Peyer's patch (tissue), 4 donors: ENCODE data around the gene RTTN. TPM values are rescaled to one million over a fixed set of nuclear protein-coding genes. Genes with fewer than 3 reads are reported as not detected.
"Not testable (repeated sequence)": the region's sequence is repeated elsewhere in the genome, so short reads cannot be mapped to it uniquely, and the experiment has no call there.

ENCODE experiments used
- DNase-seq, 3 donors: peaks; one replicate each; pipeline ENCODE4 v3.0.0-alpha.2; 2017 to 2019
- H3K27ac ChIP-seq, 4 donors: fragments of 200-600 bp; sonication (generic); one replicate each; pipeline ENCODE4 v1.5.1; 2016 to 2019
- H3K27me3 ChIP-seq, 2 donors: fragments of 200-600 bp; sonication (generic); one replicate each; pipeline ENCODE4 v1.5.1; 2019
- H3K36me3 ChIP-seq, 3 donors: fragments of 200-600 bp; sonication (generic); one replicate each; pipeline ENCODE4 v1.5.1; 2016 to 2019
- H3K4me1 ChIP-seq, 4 donors: fragments of 200-600 bp; sonication (generic); one replicate each; pipeline ENCODE4 v1.5.1; 2016 to 2019
- H3K4me3 ChIP-seq, 4 donors: fragments of 200-600 bp; sonication (generic); 1 replicate in 3 of 4; 2 replicates in 1 of 4; pipeline ENCODE4 v1.5.1; 2016 to 2019; ENCODE audit warnings: mild to moderate bottlenecking in 1 of 4
- H3K9me3 ChIP-seq, 4 donors: fragments of 200-600 bp; sonication (generic); one replicate each; pipeline ENCODE4 v1.5.1; 2016 to 2019; ENCODE audit warnings: mild to moderate bottlenecking in 1 of 4
- POLR2A ChIP-seq, 2 donors: fragments of 450-650 bp; IDR thresholded peaks; one replicate each; pipeline ENCODE4 v1.5.1; 2017; ENCODE audit warnings: antibody characterized with exemption in 2 of 2, mild to moderate bottlenecking in 2 of 2, moderate library complexity in 2 of 2
- total RNA-seq, 4 donors: library from RNA; depleted of rRNA; stranded (reverse); fragments of >200 nt; gene quantifications; one replicate each; pipeline ENCODE4 v1.1.0, GENCODE V29; 2016
- TF ChIP-seq, protein P1 (sequence below), 6 experiments: fragments of 450-650 bp in 4 of 6; fragments of 200-600 bp in 2 of 6; sonication (generic) in 1 of 6; IDR thresholded peaks; one replicate each; pipeline ENCODE4 v1.5.1; 2017 to 2019; ENCODE audit warnings: antibody characterized with exemption in 6 of 6, mild to moderate bottlenecking in 3 of 6, moderate library complexity in 1 of 6

The RTTN gene
- total RNA-seq, 4 donors from 2014 or later: 15.3 to 28.1 (median 22.2) TPM

DNA sequence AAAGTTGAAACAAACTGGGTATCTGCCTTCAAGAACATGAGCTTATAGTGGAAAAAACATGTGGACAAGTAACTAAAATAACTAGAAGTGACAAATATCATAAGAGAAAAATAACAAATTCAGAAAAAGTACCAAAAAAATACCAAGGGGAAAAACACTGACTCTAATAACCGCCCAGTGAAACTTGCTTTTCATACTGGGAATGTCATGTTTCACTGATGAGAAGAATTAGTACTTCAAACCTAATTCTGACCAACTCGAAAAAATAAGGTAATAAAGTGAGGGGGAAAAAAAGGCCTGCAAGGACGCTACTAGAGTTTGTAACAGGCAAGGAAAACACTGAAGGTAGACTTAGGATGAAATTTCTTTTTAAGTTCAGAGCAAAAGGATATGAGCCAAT is 83.6 kb downstream of the RTTN start:
- H3K27ac ChIP-seq: no peak overlapping the region
- DNase-seq: no peak
- H3K4me3 ChIP-seq: no peak overlapping the region
- H3K4me1 ChIP-seq: no peaks in the 10 kb centered on the region
- H3K36me3 ChIP-seq: no peaks in the 10 kb centered on the region
- no peaks in the 10 kb centered on the region for H3K9me3 ChIP-seq
- H3K27me3 ChIP-seq: no peaks in the 10 kb centered on the region
- no peak for TF ChIP-seq POLR2A (IDR thresholded peaks at IDR 0.05)
- TF ChIP-seq, protein P1, sequence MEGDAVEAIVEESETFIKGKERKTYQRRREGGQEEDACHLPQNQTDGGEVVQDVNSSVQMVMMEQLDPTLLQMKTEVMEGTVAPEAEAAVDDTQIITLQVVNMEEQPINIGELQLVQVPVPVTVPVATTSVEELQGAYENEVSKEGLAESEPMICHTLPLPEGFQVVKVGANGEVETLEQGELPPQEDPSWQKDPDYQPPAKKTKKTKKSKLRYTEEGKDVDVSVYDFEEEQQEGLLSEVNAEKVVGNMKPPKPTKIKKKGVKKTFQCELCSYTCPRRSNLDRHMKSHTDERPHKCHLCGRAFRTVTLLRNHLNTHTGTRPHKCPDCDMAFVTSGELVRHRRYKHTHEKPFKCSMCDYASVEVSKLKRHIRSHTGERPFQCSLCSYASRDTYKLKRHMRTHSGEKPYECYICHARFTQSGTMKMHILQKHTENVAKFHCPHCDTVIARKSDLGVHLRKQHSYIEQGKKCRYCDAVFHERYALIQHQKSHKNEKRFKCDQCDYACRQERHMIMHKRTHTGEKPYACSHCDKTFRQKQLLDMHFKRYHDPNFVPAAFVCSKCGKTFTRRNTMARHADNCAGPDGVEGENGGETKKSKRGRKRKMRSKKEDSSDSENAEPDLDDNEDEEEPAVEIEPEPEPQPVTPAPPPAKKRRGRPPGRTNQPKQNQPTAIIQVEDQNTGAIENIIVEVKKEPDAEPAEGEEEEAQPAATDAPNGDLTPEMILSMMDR (IDR thresholded peaks at IDR 0.05): no peak

DNA sequence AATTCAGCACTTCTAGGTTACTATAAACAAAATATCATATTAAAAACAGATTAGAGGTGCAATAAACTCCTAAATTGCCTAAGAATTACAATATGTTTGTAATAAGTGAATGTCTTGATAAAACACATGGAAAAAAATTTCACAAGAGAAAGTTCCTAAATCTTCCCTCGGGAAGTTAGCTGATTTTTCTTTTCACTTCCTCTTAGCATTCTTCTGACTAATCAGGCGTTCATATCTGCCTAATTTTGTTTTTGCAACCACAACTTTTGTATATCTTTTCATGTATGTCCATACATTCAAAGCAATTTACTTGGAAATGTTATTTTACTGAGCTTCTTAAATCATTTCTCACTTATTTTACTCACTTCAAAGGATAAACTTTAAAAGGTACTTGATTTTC is 88.5 kb downstream of the RTTN start:
- H3K36me3 ChIP-seq: no peaks in the 10 kb centered on the region
- H3K27me3 ChIP-seq: no peaks in the 10 kb centered on the region
- no peak overlapping the region for H3K4me3 ChIP-seq
- TF ChIP-seq, protein P1 (IDR thresholded peaks at IDR 0.05): no peak
- TF ChIP-seq POLR2A (IDR thresholded peaks at IDR 0.05): no peak
- no peaks in the 10 kb centered on the region for H3K4me1 ChIP-seq
- no peak overlapping the region for H3K27ac ChIP-seq
- no peak for DNase-seq
- no peaks in the 10 kb centered on the region for H3K9me3 ChIP-seq

DNA sequence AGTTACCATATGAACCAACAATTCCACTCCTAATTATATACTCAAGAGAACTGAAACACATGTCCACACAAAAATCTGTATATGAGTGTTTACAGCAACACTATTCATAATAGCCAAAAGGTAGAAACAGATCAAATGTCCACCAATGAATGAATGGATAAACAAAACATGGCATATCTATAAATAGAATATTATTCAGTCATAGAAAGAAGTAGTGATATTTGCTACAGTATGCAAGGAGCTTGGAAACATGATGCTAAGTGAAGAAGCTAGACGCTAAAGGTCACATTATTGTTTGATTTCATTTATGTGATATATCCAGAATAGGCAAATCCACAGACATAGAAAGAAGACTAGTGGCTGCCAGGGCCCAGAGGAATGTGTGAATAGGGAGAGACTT is 92.0 kb downstream of the RTTN start:
- H3K9me3 ChIP-seq: no peaks in the 10 kb centered on the region
- H3K4me3 ChIP-seq: no peak overlapping the region
- no peaks in the 10 kb centered on the region for H3K36me3 ChIP-seq
- H3K27me3 ChIP-seq: no peaks in the 10 kb centered on the region
- no peaks in the 10 kb centered on the region for H3K4me1 ChIP-seq
- no peak overlapping the region for H3K27ac ChIP-seq
- DNase-seq: no peak
- TF ChIP-seq, protein P1 (IDR thresholded peaks at IDR 0.05): no peak
- TF ChIP-seq POLR2A (IDR thresholded peaks at IDR 0.05): no peak

DNA sequence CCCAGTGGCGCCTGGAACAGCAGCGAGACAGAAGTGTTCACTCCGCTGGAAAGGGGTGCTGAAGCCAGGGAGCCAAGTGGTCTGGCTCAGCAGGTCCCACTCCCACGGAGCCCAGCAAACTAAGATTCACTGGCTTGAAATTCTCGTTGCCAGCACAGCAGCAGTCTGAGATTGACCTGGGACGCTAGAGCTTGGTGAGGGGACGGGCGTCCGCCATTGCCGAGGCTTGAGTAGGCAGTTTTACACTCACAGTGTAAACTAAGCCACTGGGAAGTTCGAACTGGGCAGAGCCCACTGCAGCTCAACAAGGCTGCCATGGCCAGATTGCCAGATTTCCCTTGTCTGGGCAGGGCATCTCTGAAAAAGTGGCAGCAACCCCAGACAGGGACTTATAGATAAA is 94.8 kb downstream of the RTTN start:
- Histone ChIP-seq H3K4me1 (no peaks in the 10 kb centered on the region), H3K4me3 (no peak overlapping the region), H3K27ac (no peak overlapping the region), H3K27me3 (no peaks in the 10 kb centered on the region), H3K36me3 (peaks cover 0 to 5% (median 0%) of the 10 kb centered on the region in 3 donors), H3K9me3 (no peaks in the 10 kb centered on the region)
- TF ChIP-seq POLR2A (IDR thresholded peaks at IDR 0.05): no peak
- TF ChIP-seq, protein P1 (IDR thresholded peaks at IDR 0.05): no peak
- no peak for DNase-seq

DNA sequence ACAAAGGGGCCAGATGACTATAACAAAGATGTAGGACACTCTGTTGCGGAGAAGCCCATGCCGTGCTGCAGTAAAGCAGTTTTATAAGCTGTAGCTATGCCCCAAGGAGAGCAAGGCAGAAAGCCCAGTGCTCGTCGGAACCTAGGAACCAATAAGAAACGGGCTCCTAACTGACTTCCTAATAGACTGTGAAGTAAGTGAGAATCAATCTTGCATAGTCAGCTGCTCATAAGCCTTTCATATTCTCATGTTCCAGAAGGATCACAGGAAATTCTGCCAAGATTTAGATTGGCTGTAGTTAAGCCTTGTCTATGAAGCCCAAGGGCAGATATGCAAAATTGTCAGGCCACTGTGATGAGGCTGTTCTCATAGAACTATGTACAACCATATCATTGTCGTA is 98.4 kb downstream of the RTTN start:
- no peak overlapping the region for H3K4me3 ChIP-seq
- DNase-seq: no peak
- H3K27me3 ChIP-seq: no peaks in the 10 kb centered on the region
- H3K9me3 ChIP-seq: no peaks in the 10 kb centered on the region
- no peak overlapping the region for H3K27ac ChIP-seq
- peaks cover 0 to 12% (median 0%) of the 10 kb centered on the region in 3 donors for H3K36me3 ChIP-seq
- no peaks in the 10 kb centered on the region for H3K4me1 ChIP-seq
- TF ChIP-seq POLR2A (IDR thresholded peaks at IDR 0.05): no peak
- TF ChIP-seq, protein P1 (IDR thresholded peaks at IDR 0.05): no peak

DNA sequence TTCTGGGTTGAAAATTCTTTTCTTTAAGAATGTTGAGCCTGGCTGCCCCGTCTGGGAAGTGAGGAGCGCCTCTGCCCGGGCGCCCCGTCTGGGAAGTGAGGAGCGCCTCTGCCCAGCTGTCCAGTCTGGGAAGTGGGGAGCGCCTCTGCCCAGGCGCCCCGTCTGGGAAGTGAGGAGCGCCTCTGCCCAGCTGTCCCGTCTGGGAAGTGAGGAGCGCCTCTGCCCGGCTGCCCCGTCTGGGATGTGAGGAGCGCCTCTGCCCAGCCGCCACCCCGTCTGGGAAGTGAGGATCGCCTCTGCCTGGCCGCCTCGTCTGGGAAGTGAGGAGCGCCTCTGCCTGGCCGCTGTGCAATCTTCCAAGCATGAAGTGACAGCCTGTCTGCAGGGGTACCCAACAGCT is 102.6 kb downstream of the RTTN start:
- peaks cover 0 to 12% (median 0%) of the 10 kb centered on the region in 3 donors for H3K36me3 ChIP-seq
- not testable (repeated sequence) for DNase-seq, H3K9me3 ChIP-seq, H3K27me3 ChIP-seq, H3K4me3 ChIP-seq, H3K4me1 ChIP-seq, H3K27ac ChIP-seq
